HG03066 (cell line): ENCODE data around the gene UCKL1.
"Not testable (repeated sequence)": the region's sequence is repeated elsewhere in the genome, so short reads cannot be mapped to it uniquely, and the experiment has no call there.

ENCODE experiments used
- ATAC-seq: cut with Tn5 transposase; IDR thresholded peaks from one replicate; pipeline ENCODE4 v1.9.1; 2021; ENCODE audit warnings: low read depth; ENCODE audit not compliant: unreplicated experiment

UCKL1 gene

DNA sequence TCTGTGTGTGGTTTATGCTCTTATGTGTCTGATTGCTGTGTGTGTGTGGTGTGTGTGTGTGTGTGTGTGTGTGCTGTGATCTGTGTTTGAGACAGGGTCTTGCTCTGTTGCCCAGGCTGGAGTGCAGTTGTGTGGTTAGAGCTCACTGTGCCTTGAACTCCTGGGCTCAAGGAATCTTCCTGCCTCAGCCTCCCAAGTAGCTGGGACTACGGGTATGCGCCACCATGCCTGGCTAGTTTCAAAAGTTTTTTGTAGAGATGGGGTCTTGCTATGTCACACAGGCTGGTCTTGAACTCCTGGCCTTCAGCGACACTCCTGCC lies 16.9 kb upstream of the UCKL1 start:
- ATAC-seq: no peak

- ATAC-seq: no peak
These were observed 16.3 kb upstream of the UCKL1 start for GRCh38 chr20:63972312-63973159.

DNA sequence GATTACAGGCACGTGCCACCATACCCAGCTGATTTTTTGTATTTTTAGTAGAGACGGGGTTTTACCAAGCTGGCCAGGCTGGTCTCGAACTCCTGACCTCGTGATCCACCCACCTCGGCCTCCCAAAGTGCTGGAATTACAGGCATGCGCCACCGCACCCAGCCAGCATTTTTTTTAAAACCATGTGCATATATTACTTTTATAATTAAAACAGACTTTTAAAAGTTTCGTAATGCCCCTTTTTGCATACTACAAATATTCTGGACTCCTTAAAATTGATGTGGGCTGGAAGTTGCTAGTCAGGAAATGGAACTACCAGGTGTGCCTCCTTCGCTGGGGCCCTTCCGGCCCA lies 15.7 kb upstream of the UCKL1 start:
- not testable (repeated sequence) for ATAC-seq

GRCh38 chr20:63970714-63971431 lies 14.7 kb upstream of the UCKL1 start:
- ATAC-seq: no peak

DNA sequence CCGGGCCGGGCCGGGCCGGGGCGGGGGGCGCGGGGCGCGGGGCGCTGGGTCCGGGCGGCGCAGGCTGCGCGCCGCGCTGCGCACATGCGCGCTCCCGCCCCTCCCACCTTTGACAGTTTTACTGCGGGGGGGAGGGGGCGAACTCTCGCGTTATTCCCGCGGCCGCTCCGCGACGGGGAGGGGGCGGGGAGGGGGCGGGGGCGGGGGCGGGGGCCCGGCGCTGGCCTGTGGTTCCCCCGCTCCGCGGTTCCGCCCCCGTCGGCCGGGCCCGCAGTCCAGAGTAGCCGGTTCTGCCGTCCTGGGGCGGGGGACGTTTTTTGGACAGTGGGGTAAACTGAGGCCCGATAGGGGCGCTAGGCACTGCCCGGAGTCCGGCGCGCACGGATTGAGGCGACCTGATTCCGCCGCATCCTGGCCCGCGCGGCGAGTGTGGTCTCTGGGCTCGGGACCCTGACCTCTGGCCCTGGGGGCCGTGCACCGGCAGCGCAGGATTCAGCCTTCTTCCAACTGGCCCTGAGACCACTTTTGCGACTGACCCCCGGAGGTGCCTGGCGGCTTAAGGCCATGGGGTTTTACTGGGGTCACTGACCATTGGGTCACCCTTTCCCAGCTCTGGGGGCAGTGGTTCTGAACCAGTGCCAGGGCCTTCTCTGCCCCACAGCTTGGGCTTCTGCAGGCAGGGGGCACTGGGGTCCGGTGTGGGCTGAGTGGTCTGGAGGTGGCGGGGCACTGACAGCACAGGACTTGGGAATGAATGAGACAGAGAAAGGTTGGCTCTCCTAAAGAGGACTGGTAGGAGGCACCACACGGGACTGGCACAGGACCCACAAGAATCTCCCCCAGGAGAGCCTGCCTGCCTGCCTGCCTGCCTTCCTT lies 13.9 kb upstream of the UCKL1 start, which contains the start of gene ZNF512B:
Gene ZNF512B, minus strand, starts transcription at position 93 of the 876 bp plus-strand sequence. CDS start 1,980 bp downstream, outside the sequence.
- no peak for ATAC-seq

GRCh38 chr20:63968928-63969760 lies 12.9 kb upstream of the UCKL1 start:
- ATAC-seq: no peak

- ATAC-seq: no peak
These were observed 12.1 kb upstream of the UCKL1 start for GRCh38 chr20:63968136-63968927.

DNA sequence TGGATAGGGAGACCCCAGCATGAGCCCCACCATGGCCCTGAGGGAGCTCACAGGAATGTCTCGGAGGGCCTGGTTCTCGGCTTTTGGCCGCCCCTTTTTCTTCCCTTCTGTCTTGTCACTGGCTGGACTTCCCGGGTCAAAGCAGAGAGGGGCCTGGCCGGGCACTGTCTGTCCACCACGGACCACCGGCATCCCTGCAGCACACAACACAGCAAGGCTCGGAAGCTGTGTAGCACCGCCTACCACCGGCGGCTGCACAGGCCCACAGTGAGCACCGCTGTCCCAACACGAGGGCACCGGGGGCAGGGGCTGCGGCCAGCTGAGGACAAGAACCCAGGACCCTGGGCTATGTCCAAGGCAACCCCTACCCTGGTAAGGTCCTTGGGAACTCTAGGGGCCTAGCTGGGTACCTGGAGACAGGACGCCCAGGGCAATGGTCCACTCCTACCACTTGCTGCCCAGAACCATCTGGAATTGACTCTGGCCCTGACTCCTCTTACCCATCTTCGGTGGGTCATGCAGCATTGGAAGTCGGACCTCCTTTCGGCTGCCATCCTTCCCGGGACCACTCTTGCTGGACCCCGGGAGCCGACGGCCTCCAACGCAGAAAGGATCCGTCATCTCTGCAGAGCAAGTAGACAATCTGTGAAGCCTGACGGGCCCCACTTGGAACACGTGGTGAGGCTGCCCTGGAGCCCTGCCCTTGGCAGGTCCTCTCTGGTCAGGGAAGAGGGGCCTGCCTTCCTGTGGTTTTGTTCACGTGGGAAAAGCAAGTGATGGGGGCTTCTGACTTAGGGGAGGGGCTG lies 11.3 kb upstream of the UCKL1 start:
- ATAC-seq: no peak

GRCh38 chr20:63966944-63967322 lies 10.7 kb upstream of the UCKL1 start:
- no peak for ATAC-seq

DNA sequence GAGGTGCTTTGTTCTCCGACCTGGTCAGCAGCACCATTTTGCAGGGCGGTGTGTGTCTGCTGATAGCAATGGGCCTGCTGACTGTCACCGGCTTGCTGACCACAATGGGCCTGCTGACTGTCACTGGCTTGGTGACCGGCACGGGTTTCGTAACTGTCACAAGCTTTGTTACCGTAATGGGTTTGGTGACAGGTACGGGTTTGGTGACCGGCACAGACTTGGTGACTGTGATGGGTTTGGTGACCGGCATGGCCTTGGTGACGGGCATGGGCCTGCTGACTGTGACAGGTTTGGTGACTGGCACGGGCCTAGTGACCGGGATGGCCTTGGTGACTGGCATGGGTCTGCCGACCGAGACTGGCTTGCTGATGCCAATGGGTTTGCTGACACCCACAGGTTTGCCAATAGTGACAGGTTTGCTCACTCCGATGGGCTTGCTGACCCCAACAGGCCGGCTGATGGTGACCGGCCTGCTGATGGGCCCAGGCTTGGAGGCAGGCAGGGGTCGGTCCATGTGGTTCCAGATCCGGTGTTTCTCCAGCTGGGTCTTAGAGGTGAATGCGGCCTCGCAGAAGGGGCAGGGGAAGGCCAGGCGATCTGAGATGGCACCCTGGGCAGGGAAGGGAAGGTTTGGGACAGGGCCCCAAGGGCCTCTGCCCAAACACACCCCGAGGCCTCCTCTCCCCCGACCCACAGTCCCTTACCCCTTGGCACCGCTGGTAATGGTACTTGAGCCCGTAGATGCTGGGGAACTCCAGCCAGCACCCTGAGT lies 10.1 kb upstream of the UCKL1 start:
- no peak for ATAC-seq

- no peak for ATAC-seq
These were observed 8.2 kb upstream of the UCKL1 start for GRCh38 chr20:63964412-63964811.

DNA sequence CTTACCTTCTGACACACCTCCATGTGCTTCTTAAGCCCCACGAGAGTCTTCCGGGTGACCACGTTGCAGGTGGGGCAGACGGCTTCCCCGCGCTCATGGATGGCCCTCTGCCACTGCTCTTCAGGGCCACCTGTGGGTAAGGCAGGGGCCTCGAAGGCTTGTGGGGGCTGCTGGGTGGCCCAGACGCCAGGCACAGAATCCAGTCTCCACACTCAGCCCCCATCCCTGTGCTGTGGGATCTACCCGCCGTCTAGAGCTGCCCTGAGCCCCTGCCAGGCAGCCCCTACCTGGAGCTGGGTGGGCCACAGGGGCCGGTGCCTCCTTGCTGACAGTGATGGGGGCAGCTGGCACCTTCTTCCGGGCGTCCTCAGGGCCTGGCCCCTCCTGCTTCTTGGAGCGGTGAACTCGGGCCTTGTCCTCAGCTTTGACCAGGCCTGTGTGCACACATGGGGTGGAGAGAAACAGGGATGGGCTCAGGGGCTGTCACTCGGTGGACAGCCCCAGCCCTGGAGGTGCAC lies 7.6 kb upstream of the UCKL1 start:
- ATAC-seq: no peak

DNA sequence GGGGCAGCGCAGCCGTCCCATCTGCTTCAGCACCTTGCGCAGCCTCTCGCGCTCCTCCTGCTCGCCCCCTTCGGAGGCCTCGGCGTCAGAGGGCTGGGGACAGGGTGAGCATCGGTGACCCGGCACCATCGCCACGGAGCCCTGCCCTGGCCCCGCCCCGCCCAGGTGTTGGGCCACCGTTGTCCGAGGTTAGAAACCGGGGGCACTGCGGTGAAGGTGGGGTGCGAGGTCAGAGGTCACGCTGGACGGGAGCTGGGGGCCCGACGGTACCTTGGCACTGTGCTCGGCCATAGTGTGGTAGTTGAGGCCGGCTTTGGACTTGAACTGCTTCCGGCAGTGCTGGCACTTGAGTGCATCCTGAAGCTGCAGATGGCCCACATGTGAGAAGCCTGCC lies 7.1 kb upstream of the UCKL1 start:
- no peak for ATAC-seq

DNA sequence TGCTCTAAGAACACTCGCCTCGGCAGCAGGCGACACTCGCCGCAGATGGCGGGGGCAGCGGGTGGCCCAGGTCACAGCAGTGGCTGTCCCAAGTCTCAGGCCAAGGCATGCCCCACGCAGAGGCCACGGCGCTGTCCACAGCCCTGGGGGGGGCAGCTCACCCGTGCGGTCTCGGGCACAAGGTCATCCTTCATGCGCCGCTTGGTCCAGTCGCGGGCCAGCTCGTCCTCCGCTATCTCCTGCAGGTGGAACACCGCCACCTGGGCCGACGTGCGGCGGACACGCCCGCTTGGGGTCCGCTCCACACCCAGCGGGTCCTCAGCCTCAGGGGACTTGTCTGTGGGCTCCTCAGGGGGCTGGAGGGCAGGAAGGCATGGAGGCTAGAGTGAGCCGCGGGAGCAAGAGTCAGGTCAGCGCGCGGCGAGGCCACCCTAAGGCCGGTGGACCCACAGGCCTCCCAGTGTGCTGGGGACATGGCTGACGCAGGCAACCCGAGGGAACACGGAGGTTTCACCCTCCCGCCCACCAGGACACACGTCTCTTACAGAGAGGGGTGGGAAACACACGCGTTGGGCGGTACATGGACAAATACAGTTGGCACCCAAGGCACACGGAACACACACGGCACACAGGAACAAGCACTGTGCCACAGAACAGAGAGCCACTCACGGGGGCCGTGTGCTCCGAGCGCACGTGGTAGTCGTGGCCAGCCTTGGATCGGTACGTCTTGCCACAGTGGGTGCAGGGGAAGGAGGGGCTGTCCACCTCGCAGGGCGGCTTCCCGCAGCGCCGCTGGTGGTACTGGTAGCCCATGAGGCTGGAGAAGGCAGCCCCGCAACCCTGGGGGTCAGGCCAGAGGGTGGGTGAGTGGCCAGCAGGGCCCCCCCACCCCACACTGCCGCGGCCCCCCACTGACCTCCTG lies 6.5 kb upstream of the UCKL1 start:
- no peak for ATAC-seq

DNA sequence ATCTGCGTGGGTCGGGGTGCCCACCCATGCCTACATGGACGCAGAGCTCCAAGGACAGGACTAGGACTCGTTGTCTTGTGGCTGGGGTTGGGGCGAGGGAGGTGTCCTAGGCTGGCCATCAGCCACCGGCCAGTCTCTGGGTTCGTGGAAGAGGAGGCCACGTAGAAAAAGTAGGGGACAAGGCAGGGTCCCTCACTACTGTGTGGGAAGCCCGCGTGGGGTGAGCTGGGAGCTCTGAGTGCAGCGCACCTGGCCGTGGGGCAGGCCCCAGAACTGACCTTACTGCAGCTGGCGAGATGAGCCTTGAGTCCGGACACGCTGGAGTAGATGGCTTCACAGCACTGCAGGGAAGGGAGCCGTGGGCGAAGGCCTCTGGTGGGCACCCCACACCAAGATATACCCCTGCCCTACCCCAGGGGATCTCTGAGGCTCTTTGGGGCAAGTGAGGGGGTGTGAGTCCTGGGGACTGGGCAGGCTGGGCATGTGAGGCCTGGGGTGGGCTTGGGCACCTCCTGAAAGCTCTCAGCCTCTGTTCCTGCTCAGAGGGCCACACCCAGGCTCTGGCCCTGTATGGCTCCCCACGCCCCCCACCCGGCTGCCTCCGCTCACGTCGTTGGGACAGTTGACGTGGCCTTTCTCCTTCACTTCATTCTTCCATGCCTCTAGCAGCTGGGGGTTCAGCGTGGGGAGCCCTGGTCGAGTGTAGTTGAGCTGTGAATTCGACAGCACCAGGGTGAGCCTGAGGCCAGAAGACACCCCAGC lies 5.6 kb upstream of the UCKL1 start:
- ATAC-seq: no peak
